Measurements from ENCODE around the gene HGD. TPM values are rescaled to one million over a fixed set of nuclear protein-coding genes. Genes with fewer than 3 reads are reported as not detected.

The HGD gene
- total RNA-seq, 1 donor from 2014 or later: 0.40 TPM

- H3K4me1 Mint-ChIP-seq (ENCODE audit: low read depth): peaks cover 20% of the 10 kb centered on the region
- H3K9me3 Mint-ChIP-seq (ENCODE audit: low read depth): no peaks in the 10 kb centered on the region
- no peak overlapping the region for H3K4me3 Mint-ChIP-seq (ENCODE audit: unreplicated experiment)
- no peak for DNase-seq (ENCODE audit: low spot score)
- peaks cover 3% of the 10 kb centered on the region for H3K36me3 Mint-ChIP-seq (ENCODE audit: low read depth)
- H3K27me3 Mint-ChIP-seq (ENCODE audit: low read depth): no peaks in the 10 kb centered on the region
- H3K27ac Mint-ChIP-seq (ENCODE audit: unreplicated experiment): no peak overlapping the region
- TF ChIP-seq CTCF (IDR thresholded peaks at IDR 0.05): no peak
Observed at GRCh38 chr3:120693439-120694171, 11.6 kb upstream of the HGD start.

GRCh38 chr3:120689395-120689794, 7.4 kb upstream of the HGD start:
- no peak for TF ChIP-seq CTCF (IDR thresholded peaks at IDR 0.05)
- Mint-ChIP-seq H3K4me1 (ENCODE audit: low read depth) (peaks cover 26% of the 10 kb centered on the region), H3K36me3 (ENCODE audit: low read depth) (no peaks in the 10 kb centered on the region), H3K27me3 (ENCODE audit: low read depth) (no peaks in the 10 kb centered on the region), H3K27ac (ENCODE audit: unreplicated experiment) (no peak overlapping the region), H3K9me3 (ENCODE audit: low read depth) (no peaks in the 10 kb centered on the region), H3K4me3 (ENCODE audit: unreplicated experiment) (no peak overlapping the region)
- DNase-seq (ENCODE audit: low spot score): no peak

GRCh38 chr3:120688121-120688520, 6.1 kb upstream of the HGD start:
- peaks cover 19% of the 10 kb centered on the region for H3K4me1 Mint-ChIP-seq (ENCODE audit: low read depth)
- H3K27me3 Mint-ChIP-seq (ENCODE audit: low read depth): no peaks in the 10 kb centered on the region
- no peaks in the 10 kb centered on the region for H3K9me3 Mint-ChIP-seq (ENCODE audit: low read depth)
- no peak for DNase-seq (ENCODE audit: low spot score)
- H3K4me3 Mint-ChIP-seq (ENCODE audit: unreplicated experiment): no peak overlapping the region
- peak overlapping the region; percentile 43 for H3K27ac Mint-ChIP-seq (ENCODE audit: unreplicated experiment)
- TF ChIP-seq CTCF (IDR thresholded peaks at IDR 0.05): no peak
- H3K36me3 Mint-ChIP-seq (ENCODE audit: low read depth): no peaks in the 10 kb centered on the region

GRCh38 chr3:120685411-120685810, 3.4 kb upstream of the HGD start:
- peaks cover 18% of the 10 kb centered on the region for H3K4me1 Mint-ChIP-seq (ENCODE audit: low read depth)

GRCh38 chr3:120684896-120685295, 2.9 kb upstream of the HGD start:
- no peaks in the 10 kb centered on the region for H3K27me3 Mint-ChIP-seq (ENCODE audit: low read depth)
- DNase-seq (ENCODE audit: low spot score): no peak
- no peak overlapping the region for H3K27ac Mint-ChIP-seq (ENCODE audit: unreplicated experiment)
- peaks cover 17% of the 10 kb centered on the region for H3K4me1 Mint-ChIP-seq (ENCODE audit: low read depth)
- H3K36me3 Mint-ChIP-seq (ENCODE audit: low read depth): no peaks in the 10 kb centered on the region
- no peak overlapping the region for H3K4me3 Mint-ChIP-seq (ENCODE audit: unreplicated experiment)
- no peak for TF ChIP-seq CTCF (IDR thresholded peaks at IDR 0.05)
- no peaks in the 10 kb centered on the region for H3K9me3 Mint-ChIP-seq (ENCODE audit: low read depth)

More at GRCh38 chr3:120685411-120685810, 3.4 kb upstream of the HGD start:
- Mint-ChIP-seq H3K9me3 (ENCODE audit: low read depth) (no peaks in the 10 kb centered on the region), H3K27me3 (ENCODE audit: low read depth) (no peaks in the 10 kb centered on the region), H3K36me3 (ENCODE audit: low read depth) (no peaks in the 10 kb centered on the region), H3K4me3 (ENCODE audit: unreplicated experiment) (no peak overlapping the region), H3K27ac (ENCODE audit: unreplicated experiment) (no peak overlapping the region)
- TF ChIP-seq CTCF (IDR thresholded peaks at IDR 0.05): no peak
- DNase-seq (ENCODE audit: low spot score): no peak

Data from chondrocyte (in vitro differentiated cells).